Measurements from ENCODE around the gene NCKAP1.
"Not testable (repeated sequence)": the region's sequence is repeated elsewhere in the genome, so short reads cannot be mapped to it uniquely, and the experiment has no call there.

The NCKAP1 gene

GRCh38 chr2:183037074-183037552 is 1.1 kb downstream of the NCKAP1 start:
- DNase-seq = no peak

DNA sequence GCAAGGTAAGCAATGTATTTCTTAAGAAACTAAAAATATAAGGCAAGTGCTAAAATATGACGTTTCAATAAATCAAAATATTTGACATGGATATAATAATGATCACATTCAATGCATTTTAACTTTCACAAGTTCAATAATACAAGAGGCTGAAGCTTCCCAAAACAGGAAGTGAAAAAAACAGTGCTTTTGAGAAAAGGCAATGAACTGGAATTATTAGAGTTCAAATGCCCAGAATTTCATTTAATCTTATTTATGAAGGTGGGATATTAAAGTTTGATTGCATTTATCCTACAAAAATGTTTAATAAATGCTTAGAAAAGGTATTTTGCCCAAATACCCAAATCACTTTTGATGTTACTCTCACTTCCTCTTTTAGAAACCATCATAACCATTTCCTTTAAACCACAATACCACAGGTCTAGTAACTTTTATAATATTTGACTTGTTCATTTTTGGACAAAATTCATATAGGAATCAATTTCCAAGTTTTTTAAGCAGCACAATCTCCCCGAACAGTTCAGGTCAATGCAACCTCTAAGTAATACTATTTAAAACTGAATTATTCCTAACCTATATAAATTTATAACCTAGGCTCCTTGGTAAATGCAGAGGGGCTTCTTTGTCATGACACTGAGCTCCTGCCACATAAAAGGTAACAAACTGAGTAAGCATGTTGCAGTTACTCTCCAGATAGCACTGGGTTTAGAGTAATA is 2.1 kb downstream of the NCKAP1 start:
- DNase-seq = no peak

GRCh38 chr2:183035298-183035953 is 2.8 kb downstream of the NCKAP1 start:
- DNase-seq = no peak

DNA sequence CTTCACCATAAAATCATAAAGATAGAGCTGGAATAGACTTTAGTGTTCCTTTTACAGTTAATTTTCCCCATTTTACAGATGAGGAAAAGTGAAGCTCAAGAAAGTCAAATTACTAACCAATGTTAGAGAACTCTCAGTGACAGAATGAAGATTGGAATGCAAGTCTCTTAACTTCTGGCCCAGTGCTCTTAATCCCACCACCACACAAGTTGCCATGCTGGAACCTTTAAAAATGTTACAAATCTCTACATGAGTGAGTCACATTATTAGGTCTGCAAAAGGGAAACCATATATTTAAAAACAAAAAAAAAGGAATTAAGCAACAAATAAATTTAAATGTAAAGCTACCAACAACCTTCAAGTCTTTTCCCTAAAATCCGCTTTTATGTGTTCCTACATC is 3.5 kb downstream of the NCKAP1 start:
- DNase-seq = no peak

DNA sequence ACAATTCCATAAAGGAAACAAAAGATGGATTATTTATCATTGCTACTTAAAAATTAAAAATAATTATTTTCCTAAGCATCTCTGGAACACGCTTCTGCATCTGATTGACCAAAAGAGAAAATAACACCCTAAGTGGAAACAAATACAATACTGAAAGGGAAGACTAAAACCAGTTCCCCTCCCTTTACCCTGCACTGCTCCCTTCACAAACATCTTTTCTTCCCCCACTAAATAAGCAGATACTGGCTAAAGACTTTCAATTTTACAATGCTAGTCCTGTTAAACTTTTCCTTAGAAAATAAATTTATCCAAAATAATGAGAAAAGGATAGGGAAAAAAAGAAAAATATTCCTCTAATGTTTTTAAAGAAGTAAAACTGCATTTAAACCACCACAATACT is 4.3 kb downstream of the NCKAP1 start:
- no peak for DNase-seq

- DNase-seq = no peak
Observed at GRCh38 chr2:183031911-183032794, 6.1 kb downstream of the NCKAP1 start.

DNA sequence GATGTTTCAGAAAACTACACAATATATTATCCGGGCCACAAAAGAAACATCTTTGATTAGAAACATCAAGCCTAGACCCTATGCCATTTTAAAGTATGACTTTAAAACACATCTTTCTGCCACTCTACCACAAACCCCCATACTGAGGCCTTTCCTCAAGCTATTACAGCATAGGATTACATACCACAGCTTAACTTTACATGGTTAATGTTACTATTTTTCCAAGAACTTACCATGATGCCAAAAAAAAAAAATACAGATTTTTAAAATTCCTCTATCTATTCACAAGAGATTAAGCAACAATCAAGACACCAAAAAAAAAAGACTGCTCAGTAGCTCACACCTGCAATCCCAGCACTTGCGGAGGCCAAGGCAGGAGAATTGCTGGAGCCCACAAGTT is 9.0 kb downstream of the NCKAP1 start:
- DNase-seq = no peak

DNA sequence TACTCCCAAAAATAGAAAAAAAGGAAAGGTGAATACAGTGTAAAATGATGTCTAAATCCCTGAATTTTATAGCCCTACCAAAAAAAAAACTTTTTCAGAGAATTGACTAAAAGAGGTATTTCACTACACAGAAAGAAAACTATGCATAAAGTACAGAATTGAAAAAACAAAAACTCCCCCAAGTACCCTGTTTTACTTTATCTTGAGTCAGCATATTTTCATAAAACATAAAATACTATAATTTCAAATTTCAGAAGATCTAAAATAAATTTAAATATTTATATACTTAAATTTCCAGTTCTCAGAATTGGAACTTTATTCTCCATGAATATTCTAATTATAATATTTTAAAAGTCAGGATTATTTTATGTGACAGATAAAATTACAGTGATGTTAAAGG is 10.1 kb downstream of the NCKAP1 start:
- DNase-seq = no peak

DNA sequence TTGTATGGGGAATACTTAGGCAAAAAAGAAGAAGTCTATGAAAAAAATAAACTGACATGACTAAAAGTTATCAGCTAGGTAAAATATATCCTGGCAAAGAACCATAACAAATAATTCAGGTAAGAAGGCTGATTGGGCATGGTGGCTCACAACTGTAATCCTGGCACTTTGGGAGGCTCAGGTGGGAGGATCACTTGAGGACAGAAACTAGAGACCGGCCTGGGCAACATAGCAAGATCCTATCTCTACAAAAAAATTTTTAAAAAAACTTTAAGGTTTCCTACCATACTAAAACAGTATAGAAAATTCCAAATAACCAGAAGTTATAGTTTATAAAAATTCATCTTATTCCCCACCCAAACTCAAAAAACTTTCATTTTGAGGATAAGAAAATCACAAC is 10.8 kb downstream of the NCKAP1 start:
- no peak for DNase-seq

DNA sequence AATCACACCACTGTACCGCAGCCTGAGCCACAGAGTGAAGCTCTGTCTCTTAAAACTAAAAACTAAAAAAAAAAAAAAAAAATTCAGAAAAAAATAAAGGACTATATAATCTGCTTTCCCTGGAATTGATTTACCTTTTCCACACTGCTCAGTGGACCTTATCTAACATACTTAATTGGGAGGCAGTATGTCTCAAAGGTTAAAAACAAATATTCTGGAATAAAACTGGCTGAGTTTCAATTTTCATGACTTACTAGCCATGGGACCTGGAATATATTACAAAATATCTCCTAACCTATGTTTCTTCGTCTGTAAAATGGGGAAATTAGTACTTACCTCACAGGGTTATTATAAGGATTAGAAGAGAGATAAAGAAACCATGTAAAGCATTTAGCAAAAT is 11.8 kb downstream of the NCKAP1 start:
- no peak for DNase-seq

GRCh38 chr2:183025993-183026392 is 12.3 kb downstream of the NCKAP1 start:
- DNase-seq = no peak

GRCh38 chr2:183024339-183025095 is 13.7 kb downstream of the NCKAP1 start:
- no peak for DNase-seq

DNA sequence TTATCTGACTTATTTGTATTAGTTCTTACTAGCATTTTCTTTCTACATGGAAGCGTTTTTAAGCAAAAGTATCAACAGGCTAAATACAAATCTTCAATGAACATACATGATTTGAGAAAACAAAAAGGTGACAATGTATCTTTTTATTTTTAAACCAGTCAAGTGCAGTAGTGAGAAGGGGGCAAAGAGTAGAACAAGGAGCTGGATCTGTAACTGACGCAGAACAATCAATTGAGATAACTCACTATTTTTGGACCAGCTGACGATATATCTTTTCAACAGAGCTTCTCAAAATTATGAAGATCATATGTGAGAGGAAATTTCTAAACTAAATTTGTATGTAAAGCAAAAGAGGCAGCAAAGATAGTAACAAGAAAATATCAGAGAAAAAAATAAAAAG is 15.5 kb downstream of the NCKAP1 start:
- no peak for DNase-seq

DNA sequence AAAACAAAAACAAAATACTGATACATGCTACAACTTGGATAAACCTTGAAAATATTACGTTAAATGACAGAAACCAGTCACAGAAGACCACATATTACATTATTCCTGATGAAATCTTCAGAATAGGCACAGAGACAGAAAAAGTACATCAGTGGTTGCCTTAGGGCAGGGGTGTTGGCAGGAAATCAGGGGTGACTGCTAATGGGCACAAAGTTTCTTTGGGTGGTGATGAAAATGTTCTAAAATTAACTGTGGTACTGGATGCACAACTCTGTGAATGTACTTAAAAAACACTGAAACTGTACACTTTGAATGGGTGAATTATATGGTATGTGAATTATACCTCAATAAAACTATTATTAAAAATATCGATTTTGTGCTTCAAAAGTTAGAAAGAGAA is 16.6 kb downstream of the NCKAP1 start:
- no peak for DNase-seq

DNA sequence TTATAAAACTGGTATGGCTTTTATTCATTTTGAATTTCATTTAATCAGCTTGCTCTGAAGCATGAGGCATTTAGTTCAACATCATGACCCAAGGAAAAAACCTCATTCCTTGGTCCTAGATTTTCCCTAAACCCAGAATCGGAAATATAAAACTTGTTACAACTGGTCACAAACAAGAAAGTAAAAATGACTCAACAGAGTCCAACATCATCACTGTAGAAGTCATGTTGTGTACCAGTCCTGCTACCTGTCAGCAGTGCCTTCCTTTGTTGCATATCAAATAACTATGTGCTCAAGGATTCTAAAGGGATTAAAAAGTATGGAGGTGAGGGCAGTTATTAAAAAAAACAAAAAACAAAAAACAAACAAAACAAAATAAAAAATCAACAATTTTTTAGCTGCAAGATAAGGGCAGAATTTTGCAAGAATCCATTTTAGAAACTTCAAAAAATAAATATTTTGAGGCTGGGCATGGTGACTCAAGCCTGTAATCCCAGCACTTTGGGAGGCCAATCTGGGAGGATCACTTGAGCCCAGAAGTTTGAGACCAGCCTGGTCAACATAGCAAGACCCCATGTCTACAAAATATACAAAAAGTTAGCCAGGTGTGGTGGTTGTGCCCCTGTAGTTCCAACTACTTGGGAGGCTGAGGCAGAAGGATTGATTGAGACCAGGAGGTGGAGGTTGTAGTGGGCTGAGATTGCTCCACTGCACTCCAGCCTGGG is 18.4 kb downstream of the NCKAP1 start:
- no peak for DNase-seq

- not testable (repeated sequence) for DNase-seq
Observed at GRCh38 chr2:183017845-183018244, 20.4 kb downstream of the NCKAP1 start.

DNA sequence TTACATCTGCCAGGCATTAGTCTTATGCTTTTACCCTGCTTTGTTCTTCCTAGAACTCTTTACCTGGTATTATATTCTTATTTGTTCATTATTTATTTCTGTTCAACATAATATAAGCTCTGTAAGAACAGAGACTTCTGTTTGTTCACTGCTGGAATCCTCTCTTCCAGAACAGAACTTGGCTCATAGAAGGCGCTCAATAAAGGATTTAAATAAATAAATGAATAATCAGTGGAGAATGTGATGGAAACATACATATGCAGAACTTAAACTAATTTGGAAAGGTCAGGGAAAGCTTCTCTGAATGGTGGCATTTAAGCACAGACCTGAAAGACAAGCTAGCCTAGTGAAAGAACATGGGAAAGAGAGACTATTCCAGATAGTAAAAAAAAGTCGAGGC is 24.3 kb downstream of the NCKAP1 start:
- DNase-seq = no peak

- DNase-seq = no peak
Observed at GRCh38 chr2:183011743-183012142, 26.5 kb downstream of the NCKAP1 start.

- no peak for DNase-seq
Observed at GRCh38 chr2:183010112-183010511, 28.1 kb downstream of the NCKAP1 start.

- no peak for DNase-seq
Observed at GRCh38 chr2:183009249-183009899, 28.9 kb downstream of the NCKAP1 start.

DNA sequence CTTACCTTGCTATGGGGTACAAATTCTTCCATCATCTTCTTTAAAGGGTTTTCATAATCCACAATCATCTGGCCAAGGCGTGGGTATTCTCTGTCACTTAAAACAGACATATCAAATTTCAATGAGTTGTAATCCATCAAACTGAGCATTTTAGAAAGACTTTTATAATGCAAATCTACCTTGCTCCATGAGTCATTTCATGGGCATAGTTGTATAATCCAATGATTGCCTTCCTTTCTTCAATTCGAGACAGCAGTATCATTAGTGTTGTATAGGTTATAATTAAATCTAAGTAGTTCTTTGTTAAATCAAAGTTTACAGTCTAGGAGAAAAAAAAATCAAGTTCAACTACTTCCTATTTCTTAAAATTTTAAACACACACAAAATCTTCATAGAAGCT is 36.3 kb downstream of the NCKAP1 start:
- DNase-seq = no peak

- no peak for DNase-seq
Observed at GRCh38 chr2:183000846-183001245, 37.4 kb downstream of the NCKAP1 start.

Measured in NCI-H2029 (cell line).